Effector CD4-positive, alpha-beta T cell (primary cell): ENCODE data around the gene FBXW5.

Source experiments
- DNase-seq: peaks from one replicate; pipeline ENCODE4 v3.0.0-alpha.2; 2020

FBXW5 gene

DNA sequence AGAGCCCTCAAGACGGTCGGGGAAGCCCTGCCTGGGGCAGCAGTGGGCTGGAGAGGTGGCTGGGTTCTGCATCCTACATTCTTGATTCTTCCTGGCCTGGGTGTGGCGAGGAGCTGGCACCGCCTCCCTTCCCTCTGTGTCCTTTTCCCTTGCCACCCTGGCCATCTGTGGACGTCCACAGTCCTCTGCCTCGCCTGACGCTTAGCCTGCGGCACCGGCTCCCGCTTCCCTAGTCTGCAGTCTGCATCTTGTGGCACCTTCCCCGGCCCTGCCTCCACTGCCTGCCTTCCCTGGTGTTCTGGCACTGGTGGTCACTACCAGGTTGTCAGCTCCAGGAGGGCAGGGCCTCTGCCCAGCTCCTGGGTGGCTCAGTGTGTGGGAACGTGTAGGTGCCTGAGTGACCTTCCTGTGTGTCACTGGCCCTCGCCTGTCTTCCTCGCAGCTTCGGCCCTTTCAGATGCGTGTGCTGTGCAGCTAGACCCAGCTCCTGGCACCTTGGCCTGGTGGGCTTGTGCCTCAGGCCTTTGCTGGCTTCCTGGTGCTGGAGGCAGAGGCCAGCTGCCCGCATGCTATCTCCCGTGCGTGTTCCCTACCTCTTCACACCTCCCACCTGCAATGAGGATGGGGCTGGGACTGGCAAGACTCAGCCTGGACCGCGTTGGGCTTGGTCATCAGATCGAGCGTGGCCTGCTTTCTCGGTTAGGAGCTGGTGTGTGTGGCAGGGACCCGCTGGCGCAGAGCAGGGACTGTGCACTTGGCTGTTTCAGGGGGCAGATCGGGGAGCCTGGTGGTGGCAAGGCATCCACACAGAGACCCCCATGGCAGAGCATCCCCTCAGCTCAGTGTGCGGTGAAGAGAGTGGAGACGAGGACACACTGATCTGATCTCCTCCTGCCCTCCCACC lies 37.3 kb downstream of the FBXW5 start:
- no peak for DNase-seq

DNA sequence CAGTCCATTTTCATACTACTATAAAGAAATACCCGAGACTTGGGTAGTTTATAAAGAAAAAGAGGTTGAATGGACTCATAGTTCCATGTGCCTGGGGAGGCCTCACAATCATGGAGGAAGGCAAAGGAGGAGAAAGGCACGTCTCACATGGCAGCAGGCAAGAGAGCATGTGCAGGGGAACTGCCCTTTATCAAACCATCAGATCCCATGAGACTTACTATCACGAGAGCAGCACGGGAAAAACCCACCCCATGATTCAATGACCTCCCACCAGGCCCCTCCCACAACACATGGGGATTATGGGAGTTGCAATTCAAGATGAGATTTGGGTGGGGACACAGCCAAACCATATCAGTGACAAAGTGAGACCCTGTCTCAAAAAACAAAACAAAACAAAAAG lies 38.3 kb downstream of the FBXW5 start:
- no peak for DNase-seq

DNA sequence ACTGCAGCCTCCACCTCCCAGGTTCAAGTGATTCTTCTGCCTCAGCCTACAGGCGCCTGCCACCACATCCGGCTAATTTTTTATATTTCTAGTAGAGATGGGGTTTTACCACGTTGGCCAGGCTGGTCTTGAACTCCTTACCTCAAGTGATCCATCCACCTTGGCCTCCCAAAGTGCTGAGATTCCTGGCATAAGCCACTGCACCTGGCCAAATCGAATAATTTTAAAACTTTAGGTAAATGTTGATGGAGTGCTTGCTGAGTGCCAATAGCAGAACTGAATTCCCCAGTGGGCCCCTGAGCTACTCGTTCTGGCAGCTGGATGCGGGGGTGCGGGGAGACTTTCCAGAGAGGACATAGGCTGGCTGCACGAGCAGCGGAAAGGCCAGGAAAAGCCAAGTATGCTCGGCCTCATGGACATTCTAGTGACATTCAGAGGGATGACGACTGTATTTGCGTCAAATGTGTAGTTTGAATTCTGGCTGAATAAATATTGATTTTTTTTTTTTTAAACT lies 41.4 kb downstream of the FBXW5 start:
- no peak for DNase-seq

DNA sequence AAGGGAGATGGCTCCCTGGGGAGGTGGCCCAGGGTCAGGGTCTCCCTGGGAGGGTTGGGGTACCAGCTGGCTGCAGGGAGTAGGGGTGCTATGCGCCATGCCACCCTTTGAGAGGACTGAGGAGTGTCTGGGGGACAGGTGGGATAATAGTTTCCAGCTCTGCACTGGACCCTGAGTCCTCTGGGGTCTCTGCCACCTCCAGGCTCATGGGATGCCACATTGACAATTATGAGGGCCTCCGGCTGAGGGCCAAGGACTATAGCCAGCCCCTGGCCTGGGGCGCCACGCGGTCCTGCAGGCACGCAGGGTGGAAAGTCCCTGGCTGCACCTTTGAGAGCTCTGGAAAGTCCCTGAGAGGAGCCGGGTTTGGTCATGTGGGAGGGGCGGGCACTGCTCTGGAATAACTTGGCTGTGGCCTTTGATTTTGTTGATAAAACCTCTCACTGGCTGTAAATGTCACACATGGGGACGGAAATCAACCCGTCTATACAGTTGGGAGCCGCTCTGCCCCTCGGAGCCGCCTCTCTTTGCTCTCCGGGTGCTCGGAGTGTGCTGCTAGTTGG lies 42.2 kb downstream of the FBXW5 start:
- DNase-seq, result peak; percentile 85

DNA sequence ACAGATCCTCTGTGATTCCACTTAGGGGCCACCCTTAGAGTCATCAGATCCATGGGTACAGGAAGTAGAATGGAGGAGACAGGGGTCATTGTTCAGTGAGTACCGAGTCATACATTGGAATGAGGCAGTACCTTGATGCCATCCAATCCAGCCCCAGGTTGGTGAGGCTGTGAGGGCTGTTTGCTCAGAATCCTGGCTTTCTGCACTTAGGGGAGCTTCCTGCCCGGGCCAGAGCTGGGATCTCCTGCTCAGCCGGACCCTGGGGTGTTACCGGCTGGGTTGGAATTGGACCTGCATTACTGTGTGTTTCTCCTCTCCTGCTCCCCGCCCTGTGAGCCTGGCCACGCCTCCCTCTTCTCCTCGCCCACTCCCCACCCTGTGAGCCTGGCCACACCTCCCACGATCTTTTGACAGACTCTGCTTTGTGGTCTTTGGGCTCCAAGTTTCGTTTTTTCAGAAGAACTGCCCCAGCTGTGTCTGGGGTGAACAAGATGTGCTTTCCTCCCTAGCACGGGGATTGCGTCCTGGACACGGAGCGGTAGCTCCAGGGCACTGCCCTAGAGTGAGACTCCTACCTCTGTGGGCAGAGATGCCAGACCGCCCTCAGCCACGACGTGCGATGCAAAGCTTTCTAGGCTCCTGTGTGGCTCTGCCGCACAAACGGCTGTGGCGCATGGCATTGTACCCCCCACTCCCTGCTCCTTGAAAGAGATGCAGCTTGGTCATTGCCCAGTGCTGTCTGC lies 42.9 kb downstream of the FBXW5 start:
- DNase-seq, result peak; percentile 63

DNA sequence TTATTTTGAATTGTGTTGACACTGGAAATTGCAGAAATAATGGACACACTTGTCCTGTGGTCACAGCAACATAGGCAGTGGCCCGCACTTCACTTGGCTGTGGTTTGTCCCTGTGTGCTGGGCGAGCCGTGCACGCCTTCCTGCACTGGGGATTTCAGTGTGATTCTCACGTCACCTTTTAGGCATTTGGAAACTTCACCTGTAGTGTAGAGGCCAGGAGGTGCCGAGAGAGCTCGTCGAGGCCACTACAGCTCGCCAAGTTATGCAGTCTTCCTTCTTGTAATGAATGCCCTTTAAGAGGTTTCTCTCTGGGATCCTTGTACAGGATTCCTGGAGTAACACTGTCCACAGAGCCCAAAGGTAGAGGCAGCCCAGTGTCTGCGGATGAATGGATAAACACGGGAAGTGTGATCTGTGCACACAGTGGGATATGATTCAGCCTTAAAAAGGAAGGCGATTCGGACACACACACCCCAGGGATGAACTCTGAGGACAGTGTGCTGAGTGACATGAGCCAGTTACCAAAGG lies 43.5 kb downstream of the FBXW5 start:
- no peak for DNase-seq

DNA sequence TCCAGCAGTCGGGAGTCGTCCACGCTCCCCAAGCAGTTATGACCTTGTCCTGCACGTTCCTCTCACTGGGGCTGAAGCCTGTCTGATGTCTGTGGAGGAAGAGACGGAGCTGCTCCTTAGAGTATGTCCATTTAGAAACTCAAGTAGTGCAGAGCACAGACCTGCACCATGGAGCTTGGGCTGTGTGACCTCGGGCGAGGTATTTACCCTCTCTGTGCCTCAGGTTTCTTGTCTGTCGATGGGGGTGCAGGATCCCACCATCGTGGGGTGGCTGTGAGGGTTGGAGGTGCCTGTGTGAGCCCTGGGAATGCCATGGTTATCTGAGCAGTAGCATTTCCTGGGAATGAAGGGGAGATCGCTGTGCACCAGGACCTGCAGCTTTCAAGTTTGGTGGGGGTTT lies 44.0 kb downstream of the FBXW5 start:
- DNase-seq, result no peak

DNA sequence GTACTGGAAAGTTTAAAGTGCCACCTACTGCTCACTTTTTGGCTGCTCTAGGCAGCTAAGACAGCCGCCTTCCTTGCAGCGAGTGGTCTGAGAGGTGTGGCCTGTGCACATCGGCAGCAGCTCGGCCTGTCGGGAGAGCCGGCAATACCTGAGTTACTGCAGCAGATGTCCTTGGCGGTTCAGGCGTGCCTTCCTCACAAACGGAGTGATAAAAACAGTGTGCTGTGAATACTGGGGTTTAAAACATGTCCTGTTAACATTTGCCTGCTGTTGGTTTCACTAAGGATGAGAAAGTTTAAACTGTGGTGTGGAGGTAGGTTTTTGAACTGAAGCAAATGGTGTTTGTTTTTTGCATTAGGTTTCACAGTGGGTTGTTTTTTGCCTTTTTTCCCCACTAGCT lies 45.3 kb downstream of the FBXW5 start:
- no peak for DNase-seq

GRCh38 chr9:136898483-136899100 lies 45.9 kb downstream of the FBXW5 start:
- no peak for DNase-seq

DNA sequence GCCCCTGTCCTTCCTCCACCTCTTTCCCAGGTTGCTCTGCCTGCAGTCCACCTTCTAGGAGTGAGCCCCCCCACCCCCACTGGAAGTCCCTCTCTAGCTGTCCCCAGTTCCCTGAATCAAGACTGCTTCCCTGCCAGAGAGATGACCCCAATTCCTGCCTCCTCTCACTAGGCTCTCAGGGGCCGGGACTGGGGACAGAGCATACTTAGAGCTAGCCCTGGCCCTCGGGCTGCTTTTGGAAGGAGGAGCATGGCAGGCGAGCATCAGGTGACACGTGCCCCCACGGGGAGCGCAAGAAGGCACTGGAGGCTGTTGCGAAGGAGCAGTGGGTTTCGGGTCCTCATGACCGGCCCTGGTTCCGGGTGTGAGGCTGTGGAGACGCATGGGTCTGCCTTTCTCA lies 48.5 kb downstream of the FBXW5 start:
- no peak for DNase-seq

DNA sequence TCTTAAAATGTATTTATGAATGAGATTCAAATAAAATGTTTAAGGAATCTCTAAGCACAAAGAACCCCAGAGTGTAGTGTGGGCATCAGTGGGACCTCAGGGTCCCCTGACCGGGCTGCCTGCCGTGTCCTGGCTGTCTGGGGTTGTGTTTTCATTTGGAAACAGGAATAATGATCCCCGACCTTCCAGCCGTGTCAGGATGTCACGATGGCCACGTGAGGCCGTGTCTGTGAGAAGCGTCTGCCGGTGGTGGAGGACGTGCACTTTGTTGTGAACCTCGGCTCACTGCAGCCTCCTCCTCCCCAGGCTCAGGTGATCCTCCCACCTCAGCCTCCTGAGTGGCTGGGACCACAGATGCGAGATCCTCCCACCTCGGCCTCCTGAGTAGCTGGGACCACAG lies 53.9 kb downstream of the FBXW5 start:
- DNase-seq, result no peak
